ENCODE results near the gene GYPB. TPM values are rescaled to one million over a fixed set of nuclear protein-coding genes. Genes with fewer than 3 reads are reported as not detected.
"Not testable (repeated sequence)": the region's sequence is repeated elsewhere in the genome, so short reads cannot be mapped to it uniquely, and the experiment has no call there.

The GYPB gene
- total and polyA plus RNA-seq, 2 donors (not counting 1 experiment from before 2014, with no cell fraction given), result not detected

GRCh38 chr4:143961075-143961474 lies 58.1 kb downstream of the GYPB start:
- H2AFZ ChIP-seq (ENCODE audit: low read length), result no peak overlapping the region
- no peak overlapping the region for H3K27ac ChIP-seq (ENCODE audit: insufficient read depth, low read length)
- H3K4me1 ChIP-seq (ENCODE audit: control insufficient read depth, extremely low read depth, insufficient read depth, low read length), result no peaks in the 10 kb centered on the region
- TF ChIP-seq EZH2 (IDR thresholded peaks at IDR 0.05; ENCODE audit: low read length, missing control alignments) (no peak), CTCF (conservative IDR thresholded peaks at IDR 0.05 in 1 of 2, IDR thresholded peaks at IDR 0.05 in 1 of 2; ENCODE audit: low read depth in 1 of 2, low read length in 2 of 2) (no peak)
- H3K9ac ChIP-seq (ENCODE audit: insufficient read depth, low read length), result no peak overlapping the region
- no peak overlapping the region for H3K4me3 ChIP-seq (replicated peaks in 1 of 4; ENCODE audit: control extremely low read depth in 1 of 4, insufficient read depth in 1 of 4, low read depth in 3 of 4, low read length in 4 of 4)
- no peaks in the 10 kb centered on the region for H3K79me2 ChIP-seq (ENCODE audit: control insufficient read depth, insufficient read depth, low read length)
- H3K36me3 ChIP-seq (ENCODE audit: control insufficient read depth, insufficient read depth, low read length), result no peaks in the 10 kb centered on the region
- no peaks in the 10 kb centered on the region for H3K27me3 ChIP-seq (ENCODE audit: control insufficient read depth, insufficient read depth, low read length)
- H4K20me1 ChIP-seq (ENCODE audit: control insufficient read depth, extremely low read depth, insufficient read depth, low read length), result no peaks in the 10 kb centered on the region
- no peak overlapping the region for H3K4me2 ChIP-seq (ENCODE audit: extremely low read depth, insufficient read depth, low read length)
- H3K9me3 ChIP-seq (ENCODE audit: control insufficient read depth, insufficient read depth, low read depth, low read length), result no peaks in the 10 kb centered on the region
- DNase-seq (ENCODE audit: low read depth in 2 of 2), result no peak

- not testable (repeated sequence) for DNase-seq (ENCODE audit: low read depth in 2 of 2); H3K4me1 ChIP-seq (ENCODE audit: control insufficient read depth, extremely low read depth, insufficient read depth, low read length); H3K27ac ChIP-seq (ENCODE audit: insufficient read depth, low read length)
Observed at GRCh38 chr4:143955306-143955705, 63.9 kb downstream of the GYPB start.

GRCh38 chr4:143951458-143951972 lies 67.7 kb downstream of the GYPB start:
- H3K4me1 ChIP-seq (ENCODE audit: control insufficient read depth, extremely low read depth, insufficient read depth, low read length); H2AFZ ChIP-seq (ENCODE audit: low read length); H3K9ac ChIP-seq (ENCODE audit: insufficient read depth, low read length); H3K9me3 ChIP-seq (ENCODE audit: control insufficient read depth, insufficient read depth, low read depth, low read length); DNase-seq (ENCODE audit: low read depth in 2 of 2); H3K4me3 ChIP-seq (replicated peaks in 1 of 4; ENCODE audit: control extremely low read depth in 1 of 4, insufficient read depth in 1 of 4, low read depth in 3 of 4, low read length in 4 of 4); H3K4me2 ChIP-seq (ENCODE audit: extremely low read depth, insufficient read depth, low read length); H3K27ac ChIP-seq (ENCODE audit: insufficient read depth, low read length); H3K27me3 ChIP-seq (ENCODE audit: control insufficient read depth, insufficient read depth, low read length); H3K36me3 ChIP-seq (ENCODE audit: control insufficient read depth, insufficient read depth, low read length); H4K20me1 ChIP-seq (ENCODE audit: control insufficient read depth, extremely low read depth, insufficient read depth, low read length); H3K79me2 ChIP-seq (ENCODE audit: control insufficient read depth, insufficient read depth, low read length): not testable (repeated sequence)

More at GRCh38 chr4:143955306-143955705, 63.9 kb downstream of the GYPB start:
- not testable (repeated sequence) for H3K9me3 ChIP-seq (ENCODE audit: control insufficient read depth, insufficient read depth, low read depth, low read length); H3K9ac ChIP-seq (ENCODE audit: insufficient read depth, low read length); H3K4me3 ChIP-seq (replicated peaks in 1 of 4; ENCODE audit: control extremely low read depth in 1 of 4, insufficient read depth in 1 of 4, low read depth in 3 of 4, low read length in 4 of 4); H3K4me2 ChIP-seq (ENCODE audit: extremely low read depth, insufficient read depth, low read length); H3K79me2 ChIP-seq (ENCODE audit: control insufficient read depth, insufficient read depth, low read length); H3K27me3 ChIP-seq (ENCODE audit: control insufficient read depth, insufficient read depth, low read length); H2AFZ ChIP-seq (ENCODE audit: low read length); H4K20me1 ChIP-seq (ENCODE audit: control insufficient read depth, extremely low read depth, insufficient read depth, low read length); H3K36me3 ChIP-seq (ENCODE audit: control insufficient read depth, insufficient read depth, low read length)

GRCh38 chr4:143950967-143951366 lies 68.2 kb downstream of the GYPB start:
- not testable (repeated sequence) for H3K4me3 ChIP-seq (replicated peaks in 1 of 4; ENCODE audit: control extremely low read depth in 1 of 4, insufficient read depth in 1 of 4, low read depth in 3 of 4, low read length in 4 of 4); H3K4me1 ChIP-seq (ENCODE audit: control insufficient read depth, extremely low read depth, insufficient read depth, low read length); H3K27me3 ChIP-seq (ENCODE audit: control insufficient read depth, insufficient read depth, low read length); H3K9ac ChIP-seq (ENCODE audit: insufficient read depth, low read length); H3K36me3 ChIP-seq (ENCODE audit: control insufficient read depth, insufficient read depth, low read length); H4K20me1 ChIP-seq (ENCODE audit: control insufficient read depth, extremely low read depth, insufficient read depth, low read length); H3K79me2 ChIP-seq (ENCODE audit: control insufficient read depth, insufficient read depth, low read length); H3K9me3 ChIP-seq (ENCODE audit: control insufficient read depth, insufficient read depth, low read depth, low read length); H2AFZ ChIP-seq (ENCODE audit: low read length); H3K27ac ChIP-seq (ENCODE audit: insufficient read depth, low read length); H3K4me2 ChIP-seq (ENCODE audit: extremely low read depth, insufficient read depth, low read length)
- DNase-seq (ENCODE audit: low read depth in 2 of 2), result peak in 1 of 2 donors; percentile 0

GRCh38 chr4:143950185-143950584 lies 69.0 kb downstream of the GYPB start:
- not testable (repeated sequence) for H3K27ac ChIP-seq (ENCODE audit: insufficient read depth, low read length); H2AFZ ChIP-seq (ENCODE audit: low read length); H4K20me1 ChIP-seq (ENCODE audit: control insufficient read depth, extremely low read depth, insufficient read depth, low read length); H3K4me3 ChIP-seq (replicated peaks in 1 of 4; ENCODE audit: control extremely low read depth in 1 of 4, insufficient read depth in 1 of 4, low read depth in 3 of 4, low read length in 4 of 4); H3K79me2 ChIP-seq (ENCODE audit: control insufficient read depth, insufficient read depth, low read length); H3K36me3 ChIP-seq (ENCODE audit: control insufficient read depth, insufficient read depth, low read length); H3K27me3 ChIP-seq (ENCODE audit: control insufficient read depth, insufficient read depth, low read length); H3K4me1 ChIP-seq (ENCODE audit: control insufficient read depth, extremely low read depth, insufficient read depth, low read length); DNase-seq (ENCODE audit: low read depth in 2 of 2); H3K9me3 ChIP-seq (ENCODE audit: control insufficient read depth, insufficient read depth, low read depth, low read length); H3K9ac ChIP-seq (ENCODE audit: insufficient read depth, low read length); H3K4me2 ChIP-seq (ENCODE audit: extremely low read depth, insufficient read depth, low read length)

- not testable (repeated sequence) for H3K4me3 ChIP-seq (replicated peaks in 1 of 4; ENCODE audit: control extremely low read depth in 1 of 4, insufficient read depth in 1 of 4, low read depth in 3 of 4, low read length in 4 of 4); DNase-seq (ENCODE audit: low read depth in 2 of 2); H3K36me3 ChIP-seq (ENCODE audit: control insufficient read depth, insufficient read depth, low read length); H3K27me3 ChIP-seq (ENCODE audit: control insufficient read depth, insufficient read depth, low read length); H3K9ac ChIP-seq (ENCODE audit: insufficient read depth, low read length); H2AFZ ChIP-seq (ENCODE audit: low read length); H4K20me1 ChIP-seq (ENCODE audit: control insufficient read depth, extremely low read depth, insufficient read depth, low read length); H3K4me1 ChIP-seq (ENCODE audit: control insufficient read depth, extremely low read depth, insufficient read depth, low read length); H3K79me2 ChIP-seq (ENCODE audit: control insufficient read depth, insufficient read depth, low read length); H3K27ac ChIP-seq (ENCODE audit: insufficient read depth, low read length); H3K9me3 ChIP-seq (ENCODE audit: control insufficient read depth, insufficient read depth, low read depth, low read length); H3K4me2 ChIP-seq (ENCODE audit: extremely low read depth, insufficient read depth, low read length)
Observed at GRCh38 chr4:143947493-143947892, 71.7 kb downstream of the GYPB start.

All from fibroblast of lung (primary cell).